ENCODE results near the gene MAGI3.

MAGI3 gene

GRCh38 chr1:113493533-113493932 is 103.2 kb downstream of the MAGI3 start:
- H3K4me3 ChIP-seq (ENCODE audit: low read depth, low read length, poor library complexity, severe bottlenecking) = no peak overlapping the region
- no peaks in the 10 kb centered on the region for H3K36me3 ChIP-seq (ENCODE audit: insufficient read depth, low read length)
- no peak overlapping the region for H3K9ac ChIP-seq (ENCODE audit: low read length)
- no peaks in the 10 kb centered on the region for H3K9me3 ChIP-seq (ENCODE audit: low read length)
- H3K79me2 ChIP-seq (ENCODE audit: insufficient read depth, low read length) = no peaks in the 10 kb centered on the region
- H2AFZ ChIP-seq (ENCODE audit: low read length) = no peak overlapping the region
- no peaks in the 10 kb centered on the region for H3K4me1 ChIP-seq (ENCODE audit: insufficient read depth, low read length, severe bottlenecking)
- H3K27me3 ChIP-seq (ENCODE audit: insufficient read depth, low read length) = no peaks in the 10 kb centered on the region
- no peaks in the 10 kb centered on the region for H3F3A ChIP-seq (ENCODE audit: insufficient read depth, low read length)
- H3K4me2 ChIP-seq (ENCODE audit: low read length) = no peak overlapping the region
- no peak overlapping the region for H3K27ac ChIP-seq (ENCODE audit: low read depth, low read length, poor library complexity, severe bottlenecking)
- H3K9me2 ChIP-seq (ENCODE audit: low read depth, low read length) = no peaks in the 10 kb centered on the region
- no peaks in the 10 kb centered on the region for H4K20me1 ChIP-seq (ENCODE audit: insufficient read depth, low read length)
- TF ChIP-seq EZH2 (IDR thresholded peaks at IDR 0.05; ENCODE audit: borderline replicate concordance, low read length) = no peak

- H3K79me2 ChIP-seq (ENCODE audit: insufficient read depth, low read length) = no peaks in the 10 kb centered on the region
- TF ChIP-seq EZH2 (IDR thresholded peaks at IDR 0.05; ENCODE audit: borderline replicate concordance, low read length) (no peak), CTCF (IDR thresholded peaks at IDR 0.05; ENCODE audit: low read length) (no peak)
Observed at GRCh38 chr1:113505357-113505756, 115.0 kb downstream of the MAGI3 start.

GRCh38 chr1:113507552-113508214 is 117.4 kb downstream of the MAGI3 start:
- H3K4me2 ChIP-seq (ENCODE audit: low read length) = no peak overlapping the region
- no peaks in the 10 kb centered on the region for H3F3A ChIP-seq (ENCODE audit: insufficient read depth, low read length)
- no peak overlapping the region for H2AFZ ChIP-seq (ENCODE audit: low read length)
- no peaks in the 10 kb centered on the region for H3K4me1 ChIP-seq (ENCODE audit: insufficient read depth, low read length, severe bottlenecking)
- H3K9me3 ChIP-seq (ENCODE audit: low read length) = no peaks in the 10 kb centered on the region
- no peaks in the 10 kb centered on the region for H3K9me2 ChIP-seq (ENCODE audit: low read depth, low read length)
- H4K20me1 ChIP-seq (ENCODE audit: insufficient read depth, low read length) = no peaks in the 10 kb centered on the region
- no peak for TF ChIP-seq CTCF (IDR thresholded peaks at IDR 0.05; ENCODE audit: low read length)
- no peak for TF ChIP-seq EZH2 (IDR thresholded peaks at IDR 0.05; ENCODE audit: borderline replicate concordance, low read length)
- H3K9ac ChIP-seq (ENCODE audit: low read length) = no peak overlapping the region
- no peak overlapping the region for H3K4me3 ChIP-seq (ENCODE audit: low read depth, low read length, poor library complexity, severe bottlenecking)
- H3K36me3 ChIP-seq (ENCODE audit: insufficient read depth, low read length) = no peaks in the 10 kb centered on the region; the same call in 1 of the 2 replicates
- no peaks in the 10 kb centered on the region for H3K27me3 ChIP-seq (ENCODE audit: insufficient read depth, low read length)
- H3K27ac ChIP-seq (ENCODE audit: low read depth, low read length, poor library complexity, severe bottlenecking) = no peak overlapping the region
- H3K79me2 ChIP-seq (ENCODE audit: insufficient read depth, low read length) = no peaks in the 10 kb centered on the region

More at GRCh38 chr1:113505357-113505756, 115.0 kb downstream of the MAGI3 start:
- Histone ChIP-seq H4K20me1 (ENCODE audit: insufficient read depth, low read length) (no peaks in the 10 kb centered on the region), H3K4me2 (ENCODE audit: low read length) (no peak overlapping the region), H3K27me3 (ENCODE audit: insufficient read depth, low read length) (no peaks in the 10 kb centered on the region), H3K9me2 (ENCODE audit: low read depth, low read length) (no peaks in the 10 kb centered on the region), H3K9ac (ENCODE audit: low read length) (no peak overlapping the region), H3K4me1 (ENCODE audit: insufficient read depth, low read length, severe bottlenecking) (no peaks in the 10 kb centered on the region), H3K4me3 (ENCODE audit: low read depth, low read length, poor library complexity, severe bottlenecking) (no peak overlapping the region), H3K27ac (ENCODE audit: low read depth, low read length, poor library complexity, severe bottlenecking) (no peak overlapping the region), H3F3A (ENCODE audit: insufficient read depth, low read length) (no peaks in the 10 kb centered on the region), H2AFZ (ENCODE audit: low read length) (no peak overlapping the region), H3K9me3 (ENCODE audit: low read length) (no peaks in the 10 kb centered on the region), H3K36me3 (ENCODE audit: insufficient read depth, low read length) (no peaks in the 10 kb centered on the region)

Data from OCI-LY1 (cell line).